GM06990 (cell line): ENCODE data around the gene AGBL2.
A peak's percentile ranks its signal among the peaks of the same experiment; 100 is the strongest.
"Not testable (repeated sequence)": the region's sequence is repeated elsewhere in the genome, so short reads cannot be mapped to it uniquely, and the experiment has no call there.

ENCODE experiments used
- DNase-seq: peaks from one replicate; pipeline ENCODE4 v3.0.0-alpha.2; 2011; ENCODE audit not compliant: insufficient read length; ENCODE audit errors: extremely low read depth
- H3K27me3 ChIP-seq: replicated peaks from 2 replicates; pipeline ENCODE4 v1.6.0; 2011; ENCODE audit warnings: low read length; ENCODE audit not compliant: control insufficient read depth, insufficient read depth
- H3K36me3 ChIP-seq: 2 replicates; pipeline ENCODE4 v1.5.1; 2011; ENCODE audit warnings: low read length; ENCODE audit not compliant: control insufficient read depth, insufficient read depth
- H3K4me3 ChIP-seq: replicated peaks from 2 replicates; pipeline ENCODE4 v1.5.1; 2011; ENCODE audit warnings: low read depth, mild to moderate bottlenecking, control low read depth, low read length
- TF ChIP-seq, protein P1 (sequence below): IDR thresholded peaks from 2 replicates; pipeline ENCODE4 v1.5.1; 2011; ENCODE audit warnings: low read length, control low read depth, mild to moderate bottlenecking, inconsistent platforms; ENCODE audit not compliant: insufficient read depth, poor library complexity, severe bottlenecking

The AGBL2 gene, protein sequence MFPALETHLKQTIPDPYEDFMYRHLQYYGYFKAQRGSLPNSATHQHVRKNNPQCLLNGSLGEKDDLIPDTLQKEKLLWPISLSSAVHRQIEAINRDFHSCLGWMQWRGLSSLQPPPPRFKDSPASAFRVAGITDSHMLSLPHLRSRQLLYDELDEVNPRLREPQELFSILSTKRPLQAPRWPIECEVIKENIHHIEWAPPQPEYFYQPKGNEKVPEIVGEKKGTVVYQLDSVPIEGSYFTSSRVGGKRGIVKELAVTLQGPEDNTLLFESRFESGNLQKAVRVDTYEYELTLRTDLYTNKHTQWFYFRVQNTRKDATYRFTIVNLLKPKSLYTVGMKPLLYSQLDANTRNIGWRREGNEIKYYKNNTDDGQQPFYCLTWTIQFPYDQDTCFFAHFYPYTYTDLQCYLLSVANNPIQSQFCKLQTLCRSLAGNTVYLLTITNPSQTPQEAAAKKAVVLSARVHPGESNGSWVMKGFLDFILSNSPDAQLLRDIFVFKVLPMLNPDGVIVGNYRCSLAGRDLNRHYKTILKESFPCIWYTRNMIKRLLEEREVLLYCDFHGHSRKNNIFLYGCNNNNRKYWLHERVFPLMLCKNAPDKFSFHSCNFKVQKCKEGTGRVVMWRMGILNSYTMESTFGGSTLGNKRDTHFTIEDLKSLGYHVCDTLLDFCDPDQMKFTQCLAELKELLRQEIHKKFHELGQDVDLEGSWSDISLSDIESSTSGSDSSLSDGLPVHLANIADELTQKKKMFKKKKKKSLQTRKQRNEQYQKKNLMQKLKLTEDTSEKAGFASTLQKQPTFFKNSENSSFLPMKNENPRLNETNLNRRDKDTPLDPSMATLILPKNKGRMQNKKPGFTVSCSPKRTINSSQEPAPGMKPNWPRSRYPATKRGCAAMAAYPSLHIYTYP

DNA sequence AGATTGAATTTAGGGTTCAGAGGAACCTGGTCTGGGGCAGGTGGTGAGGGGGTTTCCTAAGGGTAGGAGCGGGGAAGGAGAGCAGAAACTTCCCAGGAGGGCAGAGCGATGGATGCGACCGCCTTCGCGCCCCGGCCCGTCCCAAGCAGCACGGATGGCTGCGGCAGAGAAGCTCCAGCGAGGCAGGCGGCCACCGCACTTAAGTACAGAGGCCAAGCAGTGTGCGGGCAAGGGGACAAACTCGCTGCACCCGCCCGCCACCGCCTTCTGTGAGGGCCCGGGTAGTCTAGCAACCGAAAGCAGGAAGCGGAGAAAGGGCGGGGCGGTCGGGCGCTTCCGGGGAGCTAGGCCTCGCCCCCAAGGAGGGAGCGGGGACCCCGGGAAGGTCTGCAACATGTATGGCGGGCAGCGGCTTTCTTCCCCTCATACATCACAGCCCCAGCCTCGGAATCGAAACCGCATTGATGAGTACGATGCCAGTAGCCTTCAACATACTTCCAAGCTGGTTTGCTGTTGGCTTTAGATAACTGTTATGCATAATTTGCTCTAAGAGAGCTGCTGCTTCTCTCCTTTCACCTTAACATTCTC lies at the start of gene AGBL2:
Gene AGBL2, minus strand, starts transcription at position 288 of the 588 bp plus-strand sequence. CDS start 719 bp downstream, outside the sequence.
- H3K27me3 ChIP-seq: no peaks in the 10 kb centered on the region
- TF ChIP-seq, protein P1, sequence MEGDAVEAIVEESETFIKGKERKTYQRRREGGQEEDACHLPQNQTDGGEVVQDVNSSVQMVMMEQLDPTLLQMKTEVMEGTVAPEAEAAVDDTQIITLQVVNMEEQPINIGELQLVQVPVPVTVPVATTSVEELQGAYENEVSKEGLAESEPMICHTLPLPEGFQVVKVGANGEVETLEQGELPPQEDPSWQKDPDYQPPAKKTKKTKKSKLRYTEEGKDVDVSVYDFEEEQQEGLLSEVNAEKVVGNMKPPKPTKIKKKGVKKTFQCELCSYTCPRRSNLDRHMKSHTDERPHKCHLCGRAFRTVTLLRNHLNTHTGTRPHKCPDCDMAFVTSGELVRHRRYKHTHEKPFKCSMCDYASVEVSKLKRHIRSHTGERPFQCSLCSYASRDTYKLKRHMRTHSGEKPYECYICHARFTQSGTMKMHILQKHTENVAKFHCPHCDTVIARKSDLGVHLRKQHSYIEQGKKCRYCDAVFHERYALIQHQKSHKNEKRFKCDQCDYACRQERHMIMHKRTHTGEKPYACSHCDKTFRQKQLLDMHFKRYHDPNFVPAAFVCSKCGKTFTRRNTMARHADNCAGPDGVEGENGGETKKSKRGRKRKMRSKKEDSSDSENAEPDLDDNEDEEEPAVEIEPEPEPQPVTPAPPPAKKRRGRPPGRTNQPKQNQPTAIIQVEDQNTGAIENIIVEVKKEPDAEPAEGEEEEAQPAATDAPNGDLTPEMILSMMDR: no peak
- H3K36me3 ChIP-seq: peaks cover 5% of the 10 kb centered on the region
- peak within 1 kb of the TSS; percentile 76 for H3K4me3 ChIP-seq
- DNase-seq: peak; percentile 87

DNA sequence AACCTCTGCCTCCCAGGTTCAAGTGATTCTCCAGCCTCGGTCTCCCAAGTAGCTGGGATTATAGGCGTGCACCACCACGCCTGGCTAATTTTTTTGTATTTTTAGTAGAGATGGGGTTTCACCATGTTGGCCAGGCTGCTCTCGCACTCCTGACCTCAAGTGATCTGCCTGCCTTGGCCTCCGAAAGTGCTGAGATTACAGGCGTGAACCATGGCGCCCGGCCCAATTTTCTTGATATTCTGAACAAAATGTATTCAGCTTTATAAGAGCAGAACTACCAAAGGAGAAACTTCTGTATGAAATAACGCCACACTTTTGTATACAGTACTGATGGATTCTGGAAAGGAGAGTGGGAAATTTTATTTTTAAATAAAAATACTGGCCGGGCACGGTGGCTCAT lies 44.1 kb upstream of the AGBL2 start:
- peaks cover 28% of the 10 kb centered on the region for H3K36me3 ChIP-seq
- DNase-seq, H3K4me3 ChIP-seq, H3K27me3 ChIP-seq: not testable (repeated sequence)

DNA sequence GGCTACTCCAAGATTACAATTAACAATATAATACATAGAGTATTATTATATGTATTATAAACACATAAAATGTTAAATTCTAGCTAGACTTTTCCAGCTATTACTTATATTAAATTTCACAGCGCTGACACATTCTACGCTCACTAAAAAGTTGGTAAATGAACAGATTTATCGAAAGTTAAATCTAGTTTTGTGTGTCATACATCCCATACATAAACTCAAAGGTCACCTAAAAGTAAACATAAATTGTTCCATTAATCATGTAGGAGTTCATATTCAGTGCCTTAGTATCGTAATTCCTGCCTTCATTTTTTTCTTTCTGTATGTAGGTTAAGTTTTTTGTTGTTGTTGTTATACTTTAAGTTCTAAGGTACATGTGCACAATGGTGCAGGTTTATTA lies 41.0 kb upstream of the AGBL2 start:
- TF ChIP-seq, protein P1: no peak
- DNase-seq: no peak
- Histone ChIP-seq H3K4me3 (no peak overlapping the region), H3K27me3 (no peaks in the 10 kb centered on the region), H3K36me3 (peaks cover 28% of the 10 kb centered on the region)

DNA sequence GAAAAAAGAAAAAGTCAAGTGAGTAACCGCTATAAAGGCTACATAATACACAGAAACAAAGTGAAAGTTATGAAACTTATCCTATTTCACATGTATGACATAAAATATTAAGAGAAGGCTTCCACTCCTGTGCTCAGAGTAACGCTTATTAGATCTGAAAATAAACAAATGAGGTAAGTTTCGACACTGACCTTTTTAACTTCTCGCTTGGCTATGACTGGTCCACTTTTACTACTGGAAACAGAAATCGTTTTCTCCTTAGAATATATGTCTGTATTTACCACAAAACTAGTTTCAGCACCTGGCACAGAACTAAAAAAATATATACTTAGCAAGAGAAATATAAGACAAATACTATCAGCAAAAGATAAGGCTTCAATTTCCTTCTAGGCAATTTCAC lies 35.6 kb upstream of the AGBL2 start:
- DNase-seq: no peak
- TF ChIP-seq, protein P1: no peak

DNA sequence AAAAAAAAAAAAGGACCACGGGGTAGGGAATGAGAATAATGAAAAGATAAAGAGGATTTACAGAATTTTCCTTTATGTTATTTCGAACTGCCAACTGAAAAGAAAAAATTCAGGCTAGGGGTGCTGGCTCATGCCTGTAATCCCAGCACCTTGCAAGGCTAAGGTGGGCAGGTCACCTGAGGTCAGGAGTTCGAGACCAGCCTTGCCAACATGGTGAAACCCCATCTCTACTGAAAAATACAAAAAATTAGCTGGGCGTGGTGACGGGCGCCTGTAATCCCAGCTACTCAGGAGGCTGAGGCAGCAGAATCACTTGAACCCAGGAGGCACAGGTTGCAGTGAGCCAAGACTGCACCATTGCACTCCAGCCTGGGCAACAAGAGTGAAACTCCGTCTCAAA lies 27.3 kb upstream of the AGBL2 start:
- H3K36me3 ChIP-seq: peaks cover 24% of the 10 kb centered on the region
- H3K4me3 ChIP-seq, DNase-seq, H3K27me3 ChIP-seq: not testable (repeated sequence)

More for the DNA sequence above, 35.6 kb upstream of the AGBL2 start:
- peaks cover 18% of the 10 kb centered on the region for H3K36me3 ChIP-seq
- H3K4me3 ChIP-seq: no peak overlapping the region
- H3K27me3 ChIP-seq: no peaks in the 10 kb centered on the region

DNA sequence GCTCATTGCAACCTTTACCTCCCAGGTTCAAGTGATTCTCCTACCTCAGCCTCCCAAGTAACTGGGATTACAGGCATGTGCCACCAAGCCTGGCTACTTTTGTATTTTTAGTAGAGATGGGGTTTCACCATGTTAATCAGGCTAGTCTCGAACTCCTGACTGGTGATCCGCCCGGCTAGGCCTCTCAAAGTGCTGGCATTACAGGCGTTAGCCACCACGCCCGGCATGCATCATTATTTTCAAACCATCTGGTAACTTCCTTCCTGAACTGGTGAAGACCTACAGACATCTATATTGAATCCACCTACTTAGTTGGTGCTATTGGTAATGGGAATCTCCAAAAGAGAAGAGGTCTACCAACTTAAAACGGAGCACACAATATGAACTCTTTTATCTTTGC lies 22.6 kb upstream of the AGBL2 start:
- DNase-seq, H3K27me3 ChIP-seq, H3K4me3 ChIP-seq: not testable (repeated sequence)
- peaks cover 12% of the 10 kb centered on the region for H3K36me3 ChIP-seq

DNA sequence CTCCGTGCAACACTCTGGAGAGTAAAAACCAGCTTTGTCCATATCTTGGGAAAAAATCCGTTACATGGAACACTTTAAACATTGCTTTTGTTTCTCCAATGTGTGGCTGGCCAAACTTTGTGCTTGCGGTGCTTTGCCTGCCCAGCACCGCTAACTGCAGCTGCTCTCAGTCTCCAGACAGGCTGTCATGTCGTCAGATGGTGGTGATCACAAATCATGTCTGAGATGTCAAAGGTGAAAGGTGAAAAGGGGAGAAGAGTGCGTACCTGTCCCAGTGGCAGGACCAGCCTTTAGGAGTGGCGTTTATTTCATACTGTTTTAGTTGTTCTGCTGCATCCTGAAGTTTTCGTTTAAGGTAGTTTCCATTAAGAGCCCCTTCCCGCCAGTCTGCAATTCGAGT lies 17.1 kb upstream of the AGBL2 start:
- TF ChIP-seq, protein P1: no peak
- no peak for DNase-seq
- Histone ChIP-seq H3K4me3 (no peak overlapping the region), H3K36me3 (peaks cover 19% of the 10 kb centered on the region), H3K27me3 (no peaks in the 10 kb centered on the region)
